GM19467 (cell line): ENCODE data around the gene CHMP6.

ENCODE experiments used
- ATAC-seq: cut with Tn5 transposase; IDR thresholded peaks from one replicate; pipeline ENCODE4 v1.9.1; 2021; ENCODE audit warnings: mild to moderate bottlenecking, moderate library complexity; ENCODE audit not compliant: unreplicated experiment

CHMP6 gene

DNA sequence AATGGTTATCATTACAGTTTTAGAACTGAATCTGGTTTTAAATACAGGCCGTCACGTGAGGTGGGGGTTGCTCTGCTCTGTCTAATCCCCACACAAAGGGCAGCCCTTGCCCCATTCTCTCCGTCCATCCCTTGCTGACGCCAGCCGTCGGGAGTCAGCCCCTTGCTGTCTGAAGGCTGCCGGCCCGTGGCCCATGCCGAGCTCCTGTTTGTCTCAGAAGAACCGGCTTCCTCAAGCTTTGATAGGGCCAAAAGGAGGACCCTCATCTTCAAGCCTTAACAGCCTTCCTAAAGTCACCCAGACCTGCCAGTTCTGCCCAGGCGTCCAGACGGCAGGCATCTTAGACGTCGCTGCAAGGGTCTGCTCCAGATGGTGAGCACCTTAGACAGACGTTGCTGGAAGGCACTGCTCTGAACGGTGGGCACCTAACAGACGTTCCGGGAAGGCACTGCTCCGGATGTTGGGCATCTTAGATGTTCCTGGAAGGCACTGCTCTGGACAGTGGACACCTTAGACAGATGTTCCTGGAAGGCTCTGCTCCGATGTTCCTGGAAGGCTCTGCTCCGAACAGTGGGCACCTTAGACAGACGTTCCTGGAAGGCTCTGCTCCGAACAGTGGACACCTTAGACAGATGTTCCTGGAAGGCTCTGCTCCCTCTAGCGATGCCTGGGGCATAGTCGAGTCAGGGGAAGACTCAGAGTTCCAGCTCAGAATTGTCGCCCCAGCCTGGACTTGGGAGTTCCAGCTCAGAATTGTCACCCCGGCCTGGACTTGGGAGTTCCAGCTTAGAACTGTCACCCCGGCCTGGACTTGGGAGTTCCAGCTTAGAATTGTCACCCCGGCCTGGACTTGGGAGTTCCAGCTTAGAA, 35.1 kb upstream of the CHMP6 start:
- no peak for ATAC-seq

DNA sequence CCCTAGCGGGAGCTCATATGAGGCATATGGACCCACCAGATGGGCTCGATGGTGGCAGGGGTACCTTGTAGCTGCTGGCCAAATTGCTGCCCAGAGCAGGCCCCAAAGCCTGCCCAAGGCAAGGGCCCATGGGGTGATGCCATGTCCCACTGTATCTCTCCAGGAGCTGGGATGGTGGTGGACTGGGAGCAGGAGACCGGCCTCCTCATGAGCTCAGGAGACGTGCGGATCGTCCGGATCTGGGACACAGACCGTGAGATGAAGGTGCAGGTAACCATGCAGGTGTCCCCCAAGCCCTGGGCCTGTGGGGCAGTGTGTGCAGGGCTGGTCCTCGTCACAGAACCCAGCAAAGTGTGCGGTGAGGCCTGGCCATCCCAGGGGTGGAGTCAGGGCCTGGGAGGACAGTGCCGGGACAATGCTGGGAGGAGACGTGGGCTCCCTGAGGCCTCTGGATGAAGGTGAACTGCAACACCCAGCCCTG, 34.1 kb upstream of the CHMP6 start:
- ATAC-seq, result no peak

DNA sequence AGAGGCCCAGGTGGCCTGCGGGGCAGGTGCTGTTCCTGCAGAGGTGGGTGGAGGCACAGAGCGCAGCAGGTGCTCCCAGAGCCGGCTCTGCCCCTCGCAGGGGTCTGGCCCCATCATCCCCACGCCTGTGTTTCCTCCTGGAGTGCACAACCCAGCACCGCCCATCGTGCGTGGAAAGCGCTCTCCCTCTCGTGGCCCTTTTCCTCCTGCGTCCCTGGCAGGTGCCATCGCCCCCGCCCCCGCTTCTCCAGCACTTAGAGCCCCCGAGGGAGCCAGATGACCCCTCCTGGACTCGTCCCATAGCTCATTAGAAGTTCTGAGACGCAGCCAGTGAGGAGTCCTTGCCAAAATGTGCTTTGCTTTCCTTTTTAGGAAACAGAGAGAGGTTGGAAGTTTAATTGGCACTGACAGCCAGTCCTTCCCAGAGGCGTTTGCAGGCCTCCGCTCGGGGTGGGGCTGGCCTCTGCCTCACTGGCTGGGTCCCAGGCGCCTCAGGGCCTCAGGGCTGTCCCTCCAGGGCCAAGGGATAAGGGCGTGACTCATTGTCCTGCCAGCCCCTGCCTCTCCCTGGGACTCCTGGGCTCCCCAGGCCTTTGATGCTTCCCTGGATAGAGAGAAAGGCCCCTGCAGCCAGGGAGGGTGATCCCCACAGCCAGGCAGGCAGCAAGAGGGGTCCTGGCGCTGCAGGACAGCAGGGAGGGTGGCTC, 32.2 kb upstream of the CHMP6 start:
- no peak for ATAC-seq

DNA sequence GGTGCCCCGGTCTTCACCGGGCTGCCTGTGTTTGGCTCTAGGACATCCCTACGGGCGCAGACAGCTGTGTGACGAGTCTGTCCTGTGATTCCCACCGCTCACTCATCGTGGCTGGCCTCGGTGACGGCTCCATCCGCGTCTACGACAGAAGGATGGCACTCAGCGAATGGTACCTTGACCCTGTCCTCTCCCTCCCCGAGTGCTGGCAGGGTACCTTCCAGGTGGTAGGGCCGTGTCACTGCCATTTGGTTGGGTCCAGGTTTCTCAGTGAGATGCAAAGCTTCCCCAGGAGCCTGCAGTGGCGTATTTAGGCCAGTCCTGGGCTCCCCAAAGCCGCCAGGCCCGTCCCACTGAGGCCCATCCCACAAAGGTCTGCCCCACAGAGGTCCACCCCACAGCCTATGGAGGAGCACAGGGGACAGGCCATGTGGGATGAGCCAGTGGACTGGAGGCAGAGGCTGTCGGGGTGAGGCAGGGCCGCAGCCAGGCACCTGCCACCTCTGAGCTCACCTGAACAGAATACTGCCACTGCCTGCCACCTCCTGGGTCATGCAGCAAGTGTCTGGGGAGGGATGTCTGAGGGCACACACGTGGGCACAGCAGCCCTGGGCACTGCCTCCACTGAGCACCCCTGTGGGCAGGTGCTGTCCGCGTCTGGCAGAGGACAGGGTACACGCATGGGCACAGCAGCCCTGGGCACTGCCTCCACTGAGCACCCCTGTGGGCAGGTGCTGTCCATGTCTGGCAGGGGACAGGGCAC, 31.4 kb upstream of the CHMP6 start:
- no peak for ATAC-seq

DNA sequence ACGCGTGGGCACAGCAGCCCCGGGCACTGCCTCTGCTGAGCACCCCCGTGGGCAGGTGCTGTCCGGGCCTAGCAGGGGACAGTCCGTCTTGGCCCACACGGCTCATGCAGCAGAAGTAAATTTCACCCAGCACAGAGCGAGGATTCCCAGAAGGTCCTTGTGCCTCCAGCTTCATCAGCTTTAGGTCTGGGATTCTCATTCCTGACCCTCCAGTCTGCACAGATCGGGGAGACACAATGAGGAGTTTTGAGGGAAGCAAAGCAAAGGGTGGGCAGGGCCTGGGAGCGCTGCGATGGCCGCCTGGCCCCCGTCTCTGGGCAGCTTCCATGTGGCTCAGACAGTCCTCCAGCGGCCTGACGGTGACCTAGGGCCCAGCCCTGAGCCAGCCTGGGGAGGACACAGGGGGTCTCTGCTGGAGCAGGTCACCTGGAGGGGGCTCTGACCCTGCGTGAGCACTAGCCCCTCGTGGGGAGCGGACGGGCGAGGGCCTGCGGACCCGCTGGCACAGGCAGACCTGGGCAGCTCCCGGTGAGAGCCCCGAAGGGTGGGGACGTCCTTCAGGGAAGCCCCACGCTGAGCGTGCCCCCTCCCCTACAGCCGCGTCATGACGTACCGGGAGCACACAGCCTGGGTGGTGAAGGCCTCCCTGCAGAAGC, 30.7 kb upstream of the CHMP6 start:
- no peak for ATAC-seq

DNA sequence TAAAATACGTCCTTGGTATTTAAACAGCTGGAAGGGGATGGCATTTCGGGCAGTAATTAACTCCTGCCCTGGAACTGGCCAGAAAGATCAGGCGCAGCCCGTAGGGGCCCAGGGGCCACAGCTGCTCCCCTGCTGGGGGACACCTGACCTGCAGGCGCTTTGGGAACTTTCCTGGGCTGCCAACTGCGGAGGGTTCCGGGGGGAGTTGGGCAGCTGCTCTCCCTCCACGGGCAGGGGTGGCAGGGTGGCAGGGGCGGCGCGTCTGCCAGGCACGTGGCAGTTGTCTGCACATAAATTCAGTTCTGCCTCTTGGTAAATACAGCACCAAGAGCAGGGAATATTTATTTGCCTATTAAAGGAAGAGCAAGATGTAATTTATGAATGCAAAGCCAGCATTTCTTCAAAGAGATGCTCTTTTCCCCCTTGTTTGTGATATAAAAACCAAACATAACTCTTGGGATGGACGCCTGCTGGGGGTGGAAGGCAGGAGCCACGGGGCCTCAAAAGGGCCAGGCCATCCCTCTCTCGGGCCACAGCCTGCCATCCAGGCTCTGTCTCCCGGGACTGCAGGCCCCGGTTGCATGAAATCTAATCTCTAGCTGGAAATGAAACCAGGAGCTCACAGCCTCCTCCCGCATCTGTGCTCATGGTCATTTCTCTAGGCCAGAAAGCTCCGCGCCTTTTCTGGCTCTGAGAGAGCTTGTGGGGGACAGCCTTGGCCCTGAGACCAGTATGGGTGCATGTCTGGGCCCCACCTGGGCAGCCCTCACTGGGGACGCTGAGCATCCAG, 29.9 kb upstream of the CHMP6 start:
- no peak for ATAC-seq

DNA sequence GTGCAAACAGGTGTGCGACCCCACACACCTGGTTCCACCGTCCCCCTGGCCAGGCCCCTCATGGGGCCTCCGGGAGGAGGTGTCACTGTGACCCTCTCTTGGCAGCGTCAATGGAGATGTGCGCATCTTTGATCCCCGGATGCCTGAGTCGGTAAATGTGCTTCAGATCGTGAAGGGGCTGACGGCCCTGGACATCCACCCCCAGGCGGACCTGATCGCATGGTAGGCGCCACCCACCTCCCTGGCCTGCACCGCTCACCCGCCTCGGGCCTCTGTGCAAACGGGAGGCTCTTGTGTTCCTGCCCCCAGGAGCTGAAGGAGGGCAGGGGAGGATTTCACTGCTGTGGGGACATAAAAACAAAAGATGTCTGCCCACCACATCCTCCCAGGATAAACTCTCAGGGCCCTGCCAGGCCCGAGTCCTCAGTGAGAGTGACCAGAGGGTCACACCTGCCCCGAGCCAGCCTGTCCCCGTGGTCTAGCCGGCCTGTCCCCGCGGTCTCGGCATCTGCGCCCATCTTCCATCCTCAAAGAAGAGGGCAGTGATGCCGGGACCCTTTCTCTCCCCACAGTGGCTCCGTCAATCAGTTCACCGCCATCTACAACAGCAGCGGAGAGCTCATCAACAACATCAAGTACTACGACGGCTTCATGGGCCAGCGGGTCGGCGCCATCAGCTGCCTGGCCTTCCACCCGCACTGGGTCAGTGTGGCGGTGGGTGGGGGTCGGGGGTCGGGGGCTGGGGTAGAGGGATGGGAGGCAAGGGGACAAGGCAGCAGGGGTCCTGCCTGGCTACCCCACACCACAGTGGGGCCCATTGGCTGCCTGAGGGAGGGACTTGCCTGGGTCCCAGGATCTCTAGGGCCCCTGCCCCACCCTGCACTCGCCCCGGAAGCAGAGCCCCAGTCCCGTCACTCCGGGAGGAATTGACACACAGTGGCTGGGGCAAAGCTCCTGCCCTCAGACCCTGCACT, 29.0 kb upstream of the CHMP6 start:
- ATAC-seq, result no peak

DNA sequence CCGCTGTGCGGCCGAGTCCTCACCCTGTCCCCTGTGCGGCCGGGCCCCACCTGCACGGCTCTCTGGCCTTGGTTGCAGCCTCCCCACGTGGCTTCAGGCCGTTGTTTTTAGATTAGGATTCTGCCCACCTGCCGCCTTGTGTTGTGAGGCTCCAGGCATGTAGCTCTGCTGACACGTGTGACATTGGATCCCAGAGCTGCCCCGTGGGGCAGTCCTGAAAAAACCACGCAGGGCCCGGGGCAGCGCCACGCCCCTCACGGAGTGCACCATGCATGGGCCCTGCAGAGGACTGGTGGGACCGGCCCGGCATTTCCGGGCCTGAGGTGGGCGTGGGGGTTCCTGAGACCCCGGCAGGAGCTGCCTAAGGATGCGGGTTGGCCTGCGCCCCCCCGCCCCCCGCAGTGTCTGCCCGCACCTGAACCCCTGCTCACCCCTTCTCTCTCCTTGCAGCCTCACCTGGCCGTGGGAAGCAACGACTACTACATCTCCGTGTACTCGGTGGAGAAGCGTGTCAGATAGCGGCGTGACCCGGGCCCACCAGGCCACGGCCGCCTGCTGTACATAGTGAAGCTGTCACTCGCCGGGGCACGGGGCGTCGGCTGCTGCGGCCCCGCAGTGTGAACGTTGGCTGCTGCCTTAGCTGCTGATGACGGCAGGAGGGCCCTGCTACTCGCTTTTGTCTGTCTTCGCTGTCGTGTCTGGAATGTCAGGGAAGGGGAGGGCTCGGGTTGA, 27.7 kb upstream of the CHMP6 start:
- ATAC-seq, result no peak

DNA sequence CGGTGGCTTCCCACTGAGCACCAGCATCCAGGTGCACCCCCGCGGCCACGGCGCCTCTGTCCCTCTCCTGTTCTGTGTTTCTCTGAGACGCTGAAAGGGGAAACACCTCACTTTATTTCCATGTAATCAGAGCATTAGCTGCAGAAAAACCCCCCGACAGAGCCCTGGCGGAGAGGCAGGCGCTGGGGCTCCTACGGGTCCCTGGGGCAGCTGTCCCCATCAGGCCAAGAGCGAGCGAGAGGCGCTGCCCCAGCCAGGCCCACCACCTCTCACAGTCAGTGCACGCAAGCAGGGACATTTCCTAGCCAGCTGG, 27.1 kb upstream of the CHMP6 start:
- no peak for ATAC-seq

DNA sequence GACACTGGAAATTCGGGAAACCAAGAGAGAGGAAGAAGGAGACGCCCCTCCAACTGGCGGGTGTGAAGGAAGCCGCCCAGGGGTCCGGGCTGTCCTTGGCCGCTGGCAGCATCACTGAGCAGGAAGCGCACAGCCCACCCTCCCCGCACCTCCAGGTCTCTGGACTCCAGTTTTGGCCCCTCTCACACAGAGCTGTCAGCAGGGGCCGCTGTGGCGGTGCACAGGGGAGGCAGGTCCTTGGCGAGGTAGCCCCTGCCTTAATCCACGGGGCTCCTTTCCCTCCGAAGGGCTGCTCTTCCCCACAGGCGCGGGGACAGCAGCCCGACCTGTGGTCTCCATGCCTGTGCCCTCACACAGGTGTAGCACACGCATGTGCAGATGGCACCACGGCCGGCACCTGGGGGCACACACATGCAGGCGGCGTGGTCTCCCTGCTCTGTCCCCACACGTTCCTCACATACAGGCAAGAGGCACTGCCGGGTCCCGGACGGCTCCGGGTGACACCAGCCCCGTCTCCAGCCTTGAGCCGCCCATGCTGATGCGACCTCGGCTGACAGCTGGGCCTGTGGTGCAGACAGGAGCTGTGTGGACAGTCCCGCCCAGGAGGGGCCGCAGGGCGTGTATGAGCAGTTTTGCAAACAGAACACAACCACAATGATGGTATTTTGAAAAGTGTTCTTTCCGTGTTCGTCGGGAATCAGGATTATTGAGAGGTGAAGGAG, 26.6 kb upstream of the CHMP6 start:
- ATAC-seq, result no peak

DNA sequence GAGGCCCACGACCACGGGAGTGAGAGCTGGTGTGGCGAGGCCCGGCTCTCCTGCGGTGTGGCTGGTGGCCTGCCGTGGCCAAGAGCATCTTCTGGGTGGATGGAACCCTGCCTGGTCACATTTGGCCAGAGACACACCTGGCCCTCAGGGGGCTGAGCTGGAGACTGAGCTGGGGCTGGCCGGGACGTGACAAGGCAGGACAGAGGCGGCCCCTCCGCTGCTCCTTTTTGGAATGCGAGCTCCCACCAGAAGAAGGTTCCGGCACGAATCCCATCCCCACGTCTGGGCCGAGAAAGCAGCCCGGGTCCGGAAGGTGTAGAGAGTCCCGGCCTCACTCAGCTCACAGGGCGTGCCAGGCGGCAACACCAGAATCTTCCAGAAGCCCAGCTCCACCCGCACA, 26.0 kb upstream of the CHMP6 start:
- ATAC-seq, result no peak

DNA sequence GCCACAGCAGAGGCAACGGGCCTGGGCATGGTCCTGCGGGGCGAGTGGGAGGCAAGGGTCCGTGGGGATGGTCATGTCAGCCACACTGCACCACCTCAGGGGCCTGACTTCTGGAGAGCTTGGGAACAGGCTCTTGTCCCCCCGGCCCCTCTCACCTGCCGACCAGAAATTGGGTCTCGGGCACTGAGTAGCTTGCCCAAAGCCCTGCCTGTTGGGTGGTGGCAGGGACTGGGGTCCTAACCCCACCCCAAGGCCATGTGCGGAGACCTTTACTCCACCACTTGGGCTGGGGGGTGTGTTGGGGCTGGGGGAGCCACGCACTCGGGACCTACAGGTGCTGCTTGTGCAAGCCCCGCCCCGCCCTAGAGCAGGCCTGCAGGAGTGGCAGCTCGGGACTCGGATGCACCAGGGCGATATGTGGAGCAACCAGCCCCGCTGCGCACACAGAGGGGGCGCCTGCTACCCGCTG, 24.2 kb upstream of the CHMP6 start:
- ATAC-seq, result no peak

DNA sequence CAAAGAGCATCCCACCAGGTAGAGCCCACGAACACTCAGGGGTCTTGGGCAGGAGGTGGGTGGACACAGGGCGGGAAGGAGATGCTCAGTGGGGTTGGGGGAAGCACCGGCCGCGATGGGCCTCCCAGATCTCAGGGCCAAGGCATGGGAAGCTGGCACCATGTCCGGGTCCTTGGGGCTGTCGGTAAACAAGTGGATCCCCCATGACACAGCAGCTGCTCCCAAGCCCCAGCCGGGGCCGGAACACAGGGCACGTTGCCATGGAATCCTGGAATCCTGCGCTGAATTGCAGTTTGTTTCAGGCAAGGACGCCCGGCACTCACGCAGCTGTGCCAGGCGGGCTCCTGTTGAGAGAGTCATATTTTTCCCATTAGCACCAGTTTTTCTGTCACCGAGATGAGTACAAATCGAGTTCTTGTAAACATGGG, 23.0 kb upstream of the CHMP6 start:
- ATAC-seq, result no peak

DNA sequence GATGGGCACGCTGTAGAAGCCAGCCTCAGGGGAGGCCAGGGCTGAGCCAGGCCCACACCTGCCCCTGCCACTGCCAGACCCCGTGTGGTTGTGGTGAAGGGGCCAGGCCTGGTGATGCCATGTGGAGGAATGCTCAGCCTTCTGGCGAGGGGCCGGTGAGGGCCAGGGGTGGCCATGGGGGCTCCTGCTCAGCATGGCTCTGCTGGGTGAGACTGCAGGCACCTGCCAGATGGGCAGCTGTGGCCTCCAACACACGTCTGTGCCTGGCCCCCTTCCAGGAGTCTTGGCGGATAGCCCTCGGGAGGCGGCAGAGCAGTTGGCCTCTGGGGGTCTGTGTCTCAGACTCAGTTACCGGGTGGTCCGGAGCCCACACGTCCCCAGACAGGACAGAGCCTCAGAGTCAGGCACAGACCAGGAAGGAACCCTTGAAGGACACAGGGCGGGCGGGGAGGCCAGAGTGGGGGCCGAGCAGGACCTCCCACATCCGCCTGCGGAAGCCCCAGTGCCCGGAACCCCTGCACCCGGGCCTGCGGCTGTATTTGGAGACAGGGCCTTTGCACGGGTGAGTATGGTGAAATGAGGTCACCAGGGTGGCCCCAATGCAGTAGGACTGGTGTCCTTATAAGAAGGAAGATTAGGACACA, 22.5 kb upstream of the CHMP6 start:
- no peak for ATAC-seq

DNA sequence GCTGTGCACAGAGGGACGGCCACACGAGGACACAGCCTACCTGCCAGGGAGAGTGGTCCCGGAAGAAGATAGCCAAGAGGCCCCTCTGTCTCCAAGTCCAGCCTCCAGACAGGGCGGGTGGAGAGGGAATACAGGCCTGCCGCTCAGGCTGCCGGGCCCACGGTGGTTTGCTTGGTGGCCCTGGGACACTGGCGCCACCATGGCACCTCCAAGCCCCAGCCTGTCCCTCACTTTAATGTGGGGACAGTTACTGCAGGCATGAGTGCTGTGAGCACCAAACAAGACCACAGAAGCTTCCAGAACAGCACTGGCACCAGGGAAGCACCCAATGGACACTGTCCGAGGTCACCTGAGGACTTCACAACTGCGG, 22.0 kb upstream of the CHMP6 start:
- no peak for ATAC-seq

DNA sequence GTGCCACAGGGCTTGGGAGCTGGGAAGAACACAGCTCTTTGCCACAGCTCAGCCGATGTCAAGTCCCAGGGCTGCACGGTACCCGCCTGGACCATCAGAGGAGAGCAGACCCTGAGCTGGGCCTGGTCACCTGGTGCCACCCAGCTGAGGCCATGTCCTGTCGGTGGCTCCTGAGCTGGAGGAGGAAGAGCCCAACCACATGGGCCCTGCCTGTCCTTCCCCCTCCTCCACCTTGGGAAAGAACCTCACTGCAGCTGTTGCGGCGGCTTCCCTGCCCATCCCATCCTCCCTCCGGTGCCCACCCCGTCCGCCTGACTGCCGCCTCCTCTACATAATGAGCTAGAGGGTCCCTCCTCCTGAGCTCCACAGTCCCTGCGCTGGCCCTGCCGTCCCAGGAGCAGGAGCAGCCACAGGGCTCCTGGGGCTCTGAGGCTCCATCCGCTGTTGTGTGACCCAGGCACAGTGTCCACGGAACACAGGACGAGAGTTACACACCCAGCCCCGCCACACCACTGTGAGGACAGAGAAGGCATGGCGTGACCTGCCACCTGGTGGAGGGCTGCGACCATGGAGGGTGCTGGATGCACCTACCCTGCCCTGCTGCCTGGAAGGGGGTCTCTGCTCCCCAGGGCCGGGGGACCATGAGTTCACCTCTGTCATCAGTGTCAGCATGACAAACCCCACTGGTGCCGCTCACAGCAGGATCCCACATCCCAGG, 21.4 kb upstream of the CHMP6 start:
- ATAC-seq, result no peak
